GM18873 (cell line): ENCODE measurements around the gene LRRC63.
"Not testable (repeated sequence)": the region's sequence is repeated elsewhere in the genome, so short reads cannot be mapped to it uniquely, and the experiment has no call there.

Experiments
- ATAC-seq: cut with Tn5 transposase; IDR thresholded peaks from one replicate; pipeline ENCODE4 v1.9.1; 2021; ENCODE audit warnings: mild to moderate bottlenecking, moderate library complexity, moderate number of reproducible peaks; ENCODE audit not compliant: unreplicated experiment, low FRiP score

The LRRC63 gene

DNA sequence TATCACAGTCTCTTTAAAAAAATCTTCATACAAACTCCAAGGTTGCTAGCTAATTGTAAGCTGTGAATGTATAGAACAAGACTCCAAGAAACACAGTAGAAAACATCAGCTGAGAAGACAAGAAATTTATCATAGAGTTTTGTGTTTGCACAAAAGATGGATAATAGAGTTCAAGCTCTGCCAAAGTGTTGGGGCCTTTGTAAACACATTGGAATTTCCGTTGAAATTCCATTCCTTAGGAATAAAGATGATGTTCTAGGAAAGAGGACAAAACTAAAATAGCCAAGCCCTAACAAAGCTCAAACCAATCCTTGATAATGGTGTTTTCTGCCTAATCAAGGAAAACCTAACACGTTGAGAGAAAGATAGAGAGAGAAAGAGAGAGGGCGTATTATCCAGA, 20.6 kb downstream of the LRRC63 start:
- ATAC-seq: no peak

DNA sequence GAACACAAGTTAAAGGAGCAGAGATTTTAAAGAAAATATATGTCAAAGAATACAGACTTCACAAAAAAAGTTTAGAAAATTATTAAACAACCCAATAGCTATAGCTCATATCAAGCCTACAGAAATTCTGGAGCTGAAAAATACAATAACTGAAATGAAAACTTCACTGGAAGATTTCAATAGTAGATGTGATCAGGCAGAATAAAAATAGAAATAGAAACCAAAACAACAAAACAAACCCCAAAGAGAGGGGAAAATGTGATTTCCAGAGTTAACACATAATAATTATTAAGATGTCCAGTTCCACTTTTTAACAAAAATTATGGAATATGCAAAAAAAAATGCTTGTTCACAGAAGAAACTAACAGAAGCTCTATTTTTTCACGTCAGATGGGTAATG, 23.6 kb downstream of the LRRC63 start:
- no peak for ATAC-seq

DNA sequence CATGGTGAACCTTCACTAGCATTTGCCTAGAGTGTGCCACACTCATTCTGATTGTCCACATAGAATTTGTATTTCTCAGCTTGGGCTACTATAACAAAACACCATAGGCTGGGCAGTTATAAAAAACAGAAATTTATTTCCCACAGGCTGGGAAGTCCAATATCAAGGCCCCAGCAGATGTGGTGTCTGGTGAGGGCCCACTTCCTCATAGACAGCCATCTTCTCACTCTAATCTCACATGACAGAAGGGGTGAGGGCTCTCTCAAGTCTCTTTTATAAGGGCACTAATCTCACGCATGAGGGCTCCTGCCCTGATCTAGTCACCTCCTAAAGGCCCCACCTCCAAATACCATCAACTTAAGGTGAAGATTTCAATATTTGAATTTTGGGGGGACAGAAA, 53.6 kb downstream of the LRRC63 start:
- no peak for ATAC-seq

DNA sequence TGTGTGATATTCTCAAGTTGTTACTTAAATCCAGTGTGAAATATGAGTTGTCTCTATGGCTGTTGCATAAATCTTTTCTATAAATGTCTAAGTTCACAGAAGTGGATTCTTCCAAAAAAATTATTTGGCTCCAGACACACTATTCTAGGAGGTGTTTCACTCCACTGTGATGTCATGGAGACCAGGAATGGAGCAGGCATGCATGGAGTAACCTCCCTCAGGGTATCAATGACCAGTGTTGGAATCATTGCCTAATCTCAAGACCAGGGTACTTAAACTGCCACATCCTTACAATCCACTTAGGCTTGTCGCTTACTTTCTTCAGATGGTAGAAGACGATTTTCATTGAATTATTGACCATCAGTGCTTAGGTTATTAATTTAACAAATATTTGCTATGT, 55.4 kb downstream of the LRRC63 start:
- no peak for ATAC-seq

DNA sequence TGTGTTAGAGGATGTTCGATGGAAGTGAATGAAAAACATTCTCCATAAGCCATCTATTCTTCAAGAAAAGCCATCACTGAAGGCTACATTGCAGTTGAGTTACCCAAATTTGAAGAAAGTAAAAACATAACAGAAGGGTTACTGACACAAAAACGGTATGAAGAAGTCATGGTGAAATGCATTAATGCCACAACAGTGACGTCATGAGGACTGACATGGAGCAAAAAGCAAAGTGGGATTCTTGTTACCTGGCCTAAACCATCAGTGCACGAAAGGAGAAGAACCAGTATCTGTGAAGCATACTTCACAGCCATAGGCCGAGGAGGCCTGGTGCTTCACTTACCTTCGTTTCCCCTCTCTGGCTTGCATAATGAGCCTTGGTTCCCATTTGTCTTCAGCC, 58.7 kb downstream of the LRRC63 start:
- ATAC-seq: no peak

DNA sequence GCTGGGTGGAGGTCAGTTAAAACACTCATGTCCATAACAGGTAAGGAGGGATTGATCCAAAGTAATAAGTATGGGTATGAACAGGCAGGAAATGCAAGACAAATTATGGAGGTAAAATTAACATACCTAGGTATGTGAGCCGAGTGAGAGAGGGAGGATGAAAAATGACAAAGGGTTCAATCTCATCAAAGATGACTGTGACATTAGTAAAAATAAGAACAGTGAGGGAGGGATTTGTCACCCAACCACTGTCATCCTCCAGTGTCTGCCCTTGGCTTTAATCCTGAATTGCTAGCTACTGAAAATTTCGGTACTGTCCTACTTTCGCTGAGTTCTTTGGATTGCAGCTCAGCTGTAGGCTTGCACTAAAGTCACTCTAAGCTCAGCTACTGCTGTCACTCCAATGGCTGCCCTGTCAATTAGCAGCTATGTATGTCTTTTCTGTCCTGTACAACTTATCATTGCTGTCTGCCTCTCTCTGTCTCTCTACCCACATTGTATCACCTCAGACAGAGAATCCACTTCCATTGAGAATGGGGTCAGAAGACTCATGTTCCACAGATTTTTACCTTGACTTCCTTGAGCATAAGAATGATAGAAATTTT, 62.5 kb downstream of the LRRC63 start:
- ATAC-seq: no peak

DNA sequence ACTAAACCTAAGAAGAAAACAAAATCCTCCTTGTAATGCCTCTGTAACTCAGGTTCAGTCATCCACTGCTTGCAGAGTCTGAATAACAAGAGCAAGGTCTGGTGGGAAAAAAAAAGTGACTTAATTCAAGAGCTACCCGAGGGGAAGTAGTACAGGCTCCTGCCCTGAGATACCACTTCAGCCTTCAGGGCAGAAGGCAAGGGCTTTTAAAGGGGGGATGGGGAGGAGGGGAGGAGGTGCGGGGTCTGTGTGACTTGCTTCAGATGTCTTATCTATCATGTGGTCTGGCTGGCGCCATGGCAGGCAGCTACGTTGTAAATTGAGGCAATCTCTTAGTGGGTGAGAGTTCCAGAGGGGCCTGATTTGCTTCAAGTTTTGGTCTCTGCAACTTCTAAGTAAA, 66.7 kb downstream of the LRRC63 start:
- ATAC-seq: no peak

DNA sequence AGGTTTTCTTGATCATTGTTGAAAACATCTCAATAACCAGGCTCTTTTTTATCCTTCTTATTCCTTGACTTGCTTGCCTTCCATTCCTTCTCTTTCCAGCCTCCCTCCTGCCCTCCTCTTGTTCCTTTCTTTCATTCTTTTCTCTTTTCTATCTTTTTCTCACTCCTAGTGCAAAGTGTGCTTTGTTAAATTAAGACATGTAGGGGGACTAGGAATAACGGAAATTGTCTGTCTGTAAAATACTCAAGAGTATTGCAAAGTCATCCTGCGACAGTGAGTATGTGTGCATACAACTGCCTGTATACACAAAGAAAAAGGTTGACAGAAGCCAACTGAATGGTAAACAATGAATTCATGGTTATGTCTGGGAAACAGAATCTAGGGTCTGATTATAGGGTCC, 70.1 kb downstream of the LRRC63 start:
- ATAC-seq: no peak

DNA sequence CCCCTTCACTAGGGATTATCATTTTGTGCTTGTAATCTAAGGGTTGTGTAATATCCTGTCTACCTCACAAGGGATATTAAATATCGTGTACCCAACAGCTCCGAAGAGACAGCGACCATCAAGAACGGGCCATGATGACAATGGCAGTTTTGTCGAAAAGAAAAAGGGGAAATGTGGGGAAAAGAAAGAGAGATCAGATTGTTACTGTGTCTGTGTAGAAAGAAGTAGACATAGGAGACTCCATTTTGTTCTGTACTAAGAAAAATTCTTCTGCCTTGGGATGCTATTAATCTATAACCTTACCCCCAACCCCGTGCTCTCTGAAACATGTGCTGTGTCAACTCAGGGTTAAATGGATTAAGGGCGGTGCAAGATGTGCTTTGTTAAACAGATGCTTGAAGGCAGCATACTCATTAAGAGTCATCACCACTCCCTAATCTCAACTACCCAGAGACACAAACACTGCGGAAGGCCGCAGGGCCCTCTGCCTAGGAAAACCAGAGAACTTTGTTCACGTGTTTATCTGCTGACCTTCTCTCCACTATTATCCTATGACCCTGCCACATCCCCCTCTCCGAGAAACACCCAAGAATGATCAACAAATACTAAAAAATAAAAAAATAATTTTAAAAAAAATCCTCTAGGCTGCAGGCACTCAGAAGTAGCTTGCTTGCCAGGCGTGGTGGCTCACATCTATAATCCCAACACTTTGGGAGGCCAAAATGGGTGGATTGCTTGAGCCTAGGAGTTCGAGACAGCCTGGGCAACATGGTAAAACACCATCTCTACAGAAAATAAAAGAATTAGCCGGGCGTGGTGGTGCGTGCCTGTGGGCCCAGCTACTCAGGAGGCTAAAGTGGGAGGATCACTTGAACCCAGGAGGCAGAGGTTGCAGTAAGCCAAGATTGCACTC, 72.4 kb downstream of the LRRC63 start:
- not testable (repeated sequence) for ATAC-seq

DNA sequence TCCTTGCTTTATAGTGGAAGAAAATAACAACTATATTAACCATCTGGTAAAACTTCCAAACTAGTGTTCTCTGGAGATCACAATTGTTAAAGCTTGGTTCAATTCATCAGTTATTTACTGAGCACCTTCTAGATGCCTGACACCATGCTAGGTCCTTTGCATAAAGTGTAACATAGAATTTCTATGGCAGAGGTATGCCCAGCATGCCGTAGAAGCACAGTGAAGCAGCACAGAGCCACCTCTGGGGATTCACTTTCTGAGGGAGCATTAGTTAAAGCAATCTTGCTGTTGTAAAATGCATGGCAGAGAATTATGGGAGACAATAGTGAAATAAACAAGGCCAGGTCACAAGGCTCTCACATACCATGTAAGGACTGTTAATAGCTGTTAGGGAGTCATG, 75.2 kb downstream of the LRRC63 start:
- no peak for ATAC-seq

DNA sequence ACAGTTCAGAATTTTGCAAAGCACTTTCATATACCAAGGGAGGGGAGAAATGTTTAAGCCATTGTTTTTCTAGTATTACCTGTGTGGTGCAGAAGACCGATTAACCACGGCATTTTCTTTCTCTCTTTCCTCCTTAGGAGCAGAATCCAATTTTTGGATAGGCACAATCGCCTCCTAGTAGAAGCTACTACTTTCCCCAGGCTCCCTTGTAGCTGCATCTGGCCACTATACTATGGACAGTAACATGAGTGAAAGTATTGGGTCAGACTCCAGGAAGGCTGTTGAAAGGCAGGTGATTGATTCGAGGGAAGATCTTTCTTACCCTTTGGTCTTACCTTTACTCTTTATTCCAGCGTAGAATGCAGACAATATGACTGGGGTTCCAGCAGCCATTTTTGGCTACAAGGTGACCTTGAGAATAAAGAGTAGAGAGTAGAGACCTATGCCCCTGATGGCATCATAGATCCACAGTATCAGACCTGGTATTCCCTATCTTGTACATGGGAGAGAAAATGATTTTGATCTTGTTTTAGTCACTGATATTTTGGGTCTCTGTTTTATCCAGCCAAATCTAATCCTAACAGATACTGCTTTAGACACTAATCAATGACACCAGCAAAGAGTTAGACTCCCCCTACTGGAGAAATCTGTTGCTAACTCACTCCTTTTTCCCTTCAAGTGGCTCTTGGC, 77.0 kb downstream of the LRRC63 start:
- ATAC-seq: no peak

DNA sequence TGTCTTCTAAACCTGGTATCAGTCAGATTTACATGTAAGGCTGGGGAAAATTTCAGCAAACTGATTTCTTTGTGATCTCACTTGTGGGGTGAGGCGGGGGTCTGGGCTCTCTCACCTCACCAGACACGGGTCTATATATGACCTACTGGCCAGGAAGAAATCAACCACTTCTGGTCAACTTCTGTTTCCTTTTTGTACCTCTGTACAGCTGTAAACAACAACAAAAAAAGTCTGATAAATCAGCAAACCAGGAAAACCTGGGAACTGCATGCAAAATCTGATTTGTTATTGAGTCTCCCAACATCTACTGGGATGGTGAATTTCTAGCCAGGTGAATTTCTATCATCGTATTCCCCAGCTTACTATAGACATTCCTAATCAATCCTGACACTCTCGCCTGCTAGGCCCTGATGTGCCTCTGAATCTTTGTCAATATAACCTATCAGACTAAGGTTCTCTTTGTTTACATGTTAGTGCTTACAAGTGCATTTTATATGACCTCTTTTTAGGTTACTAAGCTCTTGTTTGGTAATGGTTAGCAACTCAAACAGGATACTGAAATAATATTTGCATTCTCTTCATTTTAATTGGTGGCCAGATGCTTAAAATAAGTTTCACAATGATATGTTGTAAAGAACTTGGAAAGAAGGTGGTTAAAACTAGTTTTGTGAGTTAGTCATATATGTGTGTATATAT, 77.7 kb downstream of the LRRC63 start:
- no peak for ATAC-seq

DNA sequence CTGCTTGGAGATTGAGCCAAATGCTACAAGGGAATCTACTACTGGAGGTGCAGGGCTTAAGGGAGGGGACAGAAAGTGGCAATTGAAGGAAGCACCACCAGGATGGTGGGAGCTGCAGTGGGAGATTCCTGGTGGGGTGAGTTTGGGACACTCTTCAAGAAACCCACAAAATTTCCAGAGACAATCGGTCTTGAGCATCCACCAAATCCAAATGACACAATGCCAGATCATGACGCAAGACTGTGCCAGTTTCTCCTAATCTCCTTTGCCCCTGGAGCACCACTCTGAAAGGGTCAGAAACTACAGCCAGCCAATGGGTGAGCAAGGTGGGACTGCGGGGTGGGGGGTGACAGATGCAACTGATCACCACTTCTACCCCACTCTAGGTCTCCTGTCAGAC, 78.7 kb downstream of the LRRC63 start:
- no peak for ATAC-seq

DNA sequence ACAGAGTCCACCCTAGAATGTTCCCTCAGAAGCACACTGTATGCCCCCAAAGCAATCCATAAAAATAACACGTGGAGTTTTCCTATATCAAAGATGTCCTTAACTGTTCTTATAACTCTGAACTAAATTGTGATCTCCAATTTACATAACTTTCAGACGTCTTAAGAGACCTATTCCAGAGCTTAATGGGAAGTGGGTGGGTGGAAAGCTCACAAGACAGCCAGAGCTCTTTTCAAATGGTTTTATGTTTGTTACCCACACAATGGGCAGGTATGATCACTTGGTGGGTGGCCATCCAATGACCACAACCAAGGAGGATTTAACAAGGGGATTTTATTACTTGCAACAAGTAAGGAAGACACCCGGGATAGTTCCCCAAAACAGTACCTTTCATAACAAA, 81.7 kb downstream of the LRRC63 start:
- no peak for ATAC-seq

DNA sequence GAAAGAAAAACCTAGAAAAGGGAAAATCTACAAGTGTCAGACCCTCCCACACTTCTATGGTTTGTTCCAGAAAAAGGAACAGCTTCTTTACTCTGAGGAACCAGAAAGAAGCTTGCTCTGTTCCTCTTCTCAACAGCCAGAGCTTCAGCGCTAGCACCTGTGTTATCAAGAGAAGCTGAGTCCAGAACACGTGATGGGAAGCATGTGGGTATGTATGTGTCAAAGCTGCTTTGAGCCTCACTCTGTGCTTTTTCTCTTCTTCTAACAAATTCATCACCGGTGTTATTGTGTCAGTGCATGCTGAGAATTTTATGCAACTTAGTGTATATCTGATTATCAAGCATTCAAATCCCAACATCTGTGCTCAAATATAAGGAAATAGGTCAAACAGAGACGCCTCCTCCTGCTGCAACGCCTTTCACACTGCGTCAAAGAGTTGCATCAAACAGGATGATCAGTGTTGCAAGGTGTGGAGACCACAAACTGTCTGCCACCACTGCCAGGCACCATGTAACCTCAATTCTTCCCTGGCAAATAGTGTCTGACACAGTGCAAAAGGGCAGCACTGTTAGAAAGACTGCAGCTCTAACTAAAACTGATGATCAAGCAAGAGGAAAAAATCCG, 83.9 kb downstream of the LRRC63 start:
- ATAC-seq: no peak

DNA sequence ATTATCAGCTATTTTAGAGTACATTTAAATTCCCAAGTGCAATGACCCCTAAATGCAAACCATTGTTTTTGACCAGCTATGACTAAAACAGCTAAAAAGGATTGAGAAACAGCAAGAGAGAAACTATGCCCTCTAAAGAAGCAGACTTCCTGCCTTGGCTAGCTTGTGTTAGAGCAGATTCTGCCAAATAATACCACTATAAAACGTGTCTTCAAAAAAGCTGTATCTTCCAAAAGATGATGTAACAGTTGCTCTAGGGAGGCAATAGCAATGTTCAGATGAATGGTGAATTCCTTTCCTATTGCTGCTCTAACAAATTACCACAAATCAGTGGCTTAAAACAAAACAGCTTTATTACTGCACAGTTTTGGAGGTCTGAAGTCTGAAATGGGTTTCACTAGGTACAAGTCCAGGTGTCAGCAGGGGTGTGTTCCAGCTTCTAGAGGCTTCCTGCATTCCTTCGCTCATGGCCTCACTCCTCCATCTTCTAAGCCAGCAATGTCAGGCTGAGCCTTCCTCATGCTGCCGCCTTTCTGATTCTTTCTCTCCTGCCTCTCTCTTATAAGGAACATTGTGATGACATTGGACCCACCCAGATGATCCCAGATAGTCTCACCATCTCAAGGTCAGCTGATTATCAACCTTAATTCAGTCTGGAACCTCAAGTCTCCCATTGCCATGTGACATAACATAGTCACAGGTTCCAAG, 84.5 kb downstream of the LRRC63 start:
- ATAC-seq: no peak

DNA sequence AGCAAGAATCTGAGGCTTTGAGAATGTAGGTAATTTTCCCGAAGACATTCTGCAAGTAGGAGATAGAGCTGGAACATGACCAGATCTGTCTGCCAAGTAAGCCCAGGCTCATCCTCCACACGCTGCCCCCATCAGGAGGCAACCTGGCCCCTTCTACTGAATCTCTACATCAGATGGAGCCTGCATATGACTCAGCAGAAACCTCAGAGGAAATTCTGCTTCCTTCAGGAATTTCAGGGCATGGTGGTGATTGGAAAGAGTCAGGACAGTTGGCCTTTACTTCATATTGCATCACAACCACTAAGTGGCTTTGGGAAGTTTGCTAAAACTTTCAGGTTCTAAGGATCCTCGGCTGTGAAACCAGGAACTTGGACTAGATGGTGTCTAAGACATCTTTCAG, 85.2 kb downstream of the LRRC63 start:
- ATAC-seq: no peak

DNA sequence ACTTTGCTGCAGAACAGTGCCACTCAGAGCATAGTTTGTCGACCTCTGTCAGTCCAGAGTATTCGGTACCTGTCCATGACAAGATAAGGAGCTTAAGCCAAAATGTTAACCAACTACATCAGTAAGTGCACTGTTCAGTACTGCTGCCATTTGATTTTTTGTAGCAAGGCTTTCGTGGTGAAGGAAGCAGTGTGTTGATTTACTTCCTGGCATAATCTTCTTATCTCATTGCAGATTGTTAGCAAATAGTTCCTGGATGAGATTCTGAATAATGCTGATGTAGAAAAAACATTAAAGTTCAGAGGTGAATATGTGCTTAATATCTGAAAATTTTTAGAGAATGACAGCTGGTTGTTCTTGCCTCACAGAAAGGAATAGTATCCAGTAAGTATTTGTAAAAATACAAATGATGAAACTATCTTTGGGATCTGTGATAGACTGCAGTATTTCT, 85.7 kb downstream of the LRRC63 start:
- ATAC-seq: no peak

DNA sequence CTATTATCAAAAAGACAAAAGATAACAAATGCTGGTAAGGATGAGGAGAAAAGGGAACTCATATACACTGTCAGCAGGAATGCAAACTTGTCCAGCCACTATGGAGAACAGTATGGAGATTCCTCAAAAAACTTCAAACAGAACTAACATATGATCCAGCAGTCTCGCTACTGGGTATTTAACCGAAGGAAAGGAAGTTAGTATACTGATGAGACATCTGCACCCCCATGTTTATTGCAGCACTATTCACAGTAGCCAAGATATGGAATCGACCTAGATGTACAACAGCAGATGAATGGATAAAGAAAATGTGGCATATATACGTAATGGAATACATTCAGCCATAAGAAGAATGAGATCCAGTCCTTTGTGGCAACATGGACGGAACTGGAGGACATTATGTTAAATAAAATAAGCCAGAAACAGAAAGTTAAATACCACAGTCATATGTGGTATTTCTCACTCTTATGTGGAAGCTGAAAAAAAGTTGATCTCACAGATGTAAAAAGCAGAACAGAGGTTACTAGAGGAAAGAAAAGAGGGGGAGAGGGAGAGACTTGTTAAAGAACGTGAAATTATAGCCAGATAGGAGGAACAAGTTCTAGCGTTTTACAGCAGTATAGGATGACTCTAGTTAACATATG, 92.1 kb downstream of the LRRC63 start:
- no peak for ATAC-seq
